Activated naive CD8-positive, alpha-beta T cell treated with anti-CD3 and anti-CD28 coated beads, Interleukin-2, amount 50 U/mL, for 24 hours (primary cell): ENCODE results near the gene ABCA6.

Experiments used
- ATAC-seq: fragments of 150-1000 bp; cut with Tn5 transposase; one replicate; pipeline ENCODE4 v1.10.0; 2021
- DNase-seq: peaks from one replicate; pipeline ENCODE4 v3.0.0; 2021
- H3K27ac Mint-ChIP-seq: one replicate; pipeline ENCODE4 v1.8.0; 2021; ENCODE audit warnings: mild to moderate bottlenecking, mixed read lengths
- H3K27me3 Mint-ChIP-seq: one replicate; pipeline ENCODE4 v1.8.0; 2021; ENCODE audit warnings: mixed read lengths
- H3K36me3 Mint-ChIP-seq: one replicate; pipeline ENCODE4 v1.8.0; 2021; ENCODE audit warnings: low read depth, mixed read lengths
- H3K4me1 Mint-ChIP-seq: one replicate; pipeline ENCODE4 v1.8.0; 2021; ENCODE audit warnings: mixed read lengths
- H3K4me3 Mint-ChIP-seq: one replicate; pipeline ENCODE4 v1.8.0; 2021; ENCODE audit warnings: mild to moderate bottlenecking, moderate library complexity, mixed read lengths
- H3K9me3 Mint-ChIP-seq: one replicate; pipeline ENCODE4 v1.8.0; 2021; ENCODE audit warnings: mixed read lengths

The ABCA6 gene

GRCh38 chr17:69056179-69056823 lies 85.4 kb downstream of the ABCA6 start:
- H3K9me3 Mint-ChIP-seq = peaks cover 12% of the 10 kb centered on the region
- H3K27ac Mint-ChIP-seq = no peak overlapping the region
- no peak overlapping the region for H3K4me3 Mint-ChIP-seq
- ATAC-seq (no peak), DNase-seq (no peak)
- H3K27me3 Mint-ChIP-seq = peaks cover 4% of the 10 kb centered on the region
- H3K36me3 Mint-ChIP-seq = no peaks in the 10 kb centered on the region
- H3K4me1 Mint-ChIP-seq = peaks cover 2% of the 10 kb centered on the region

GRCh38 chr17:69055334-69055733 lies 86.4 kb downstream of the ABCA6 start:
- H3K9me3 Mint-ChIP-seq = peaks cover 17% of the 10 kb centered on the region
- no peak for ATAC-seq
- H3K27ac Mint-ChIP-seq = no peak overlapping the region
- H3K4me3 Mint-ChIP-seq = no peak overlapping the region
- no peaks in the 10 kb centered on the region for H3K36me3 Mint-ChIP-seq
- H3K4me1 Mint-ChIP-seq = peaks cover 2% of the 10 kb centered on the region
- peaks cover 4% of the 10 kb centered on the region for H3K27me3 Mint-ChIP-seq
- no peak for DNase-seq

- Mint-ChIP-seq H3K27me3 (peaks cover 4% of the 10 kb centered on the region), H3K36me3 (no peaks in the 10 kb centered on the region), H3K27ac (no peak overlapping the region), H3K9me3 (peaks cover 17% of the 10 kb centered on the region), H3K4me1 (peaks cover 16% of the 10 kb centered on the region), H3K4me3 (no peak overlapping the region)
- ATAC-seq (no peak), DNase-seq (no peak)
Measured at GRCh38 chr17:69050999-69051775, 90.5 kb downstream of the ABCA6 start.

- Mint-ChIP-seq H3K9me3 (peaks cover 16% of the 10 kb centered on the region), H3K4me3 (no peak overlapping the region)
Measured at GRCh38 chr17:69048634-69049033, 93.1 kb downstream of the ABCA6 start.

GRCh38 chr17:69047368-69048263 lies 94.1 kb downstream of the ABCA6 start:
- ATAC-seq = no peak

More at GRCh38 chr17:69048634-69049033, 93.1 kb downstream of the ABCA6 start:
- H3K4me1 Mint-ChIP-seq = peaks cover 16% of the 10 kb centered on the region
- H3K27me3 Mint-ChIP-seq = peaks cover 4% of the 10 kb centered on the region
- H3K36me3 Mint-ChIP-seq = no peaks in the 10 kb centered on the region
- H3K27ac Mint-ChIP-seq = no peak overlapping the region
- no peak for ATAC-seq
- DNase-seq = no peak

GRCh38 chr17:69046121-69046807 lies 95.4 kb downstream of the ABCA6 start:
- ATAC-seq (no peak), DNase-seq (no peak)
- H3K9me3 Mint-ChIP-seq = peaks cover 4% of the 10 kb centered on the region
- H3K4me1 Mint-ChIP-seq = peaks cover 16% of the 10 kb centered on the region
- no peaks in the 10 kb centered on the region for H3K36me3 Mint-ChIP-seq
- no peaks in the 10 kb centered on the region for H3K27me3 Mint-ChIP-seq
- H3K4me3 Mint-ChIP-seq = no peak overlapping the region
- no peak overlapping the region for H3K27ac Mint-ChIP-seq

More at GRCh38 chr17:69047368-69048263, 94.1 kb downstream of the ABCA6 start:
- Mint-ChIP-seq H3K27me3 (peaks cover 4% of the 10 kb centered on the region), H3K27ac (no peak overlapping the region), H3K4me1 (peaks cover 16% of the 10 kb centered on the region), H3K4me3 (no peak overlapping the region), H3K9me3 (peaks cover 9% of the 10 kb centered on the region), H3K36me3 (no peaks in the 10 kb centered on the region)
- DNase-seq = no peak

GRCh38 chr17:69045646-69046045 lies 96.0 kb downstream of the ABCA6 start:
- H3K9me3 Mint-ChIP-seq = no peaks in the 10 kb centered on the region
- no peak for DNase-seq
- H3K4me3 Mint-ChIP-seq = no peak overlapping the region
- no peaks in the 10 kb centered on the region for H3K36me3 Mint-ChIP-seq
- peaks cover 16% of the 10 kb centered on the region for H3K4me1 Mint-ChIP-seq
- ATAC-seq = no peak
- no peaks in the 10 kb centered on the region for H3K27me3 Mint-ChIP-seq
- H3K27ac Mint-ChIP-seq = no peak overlapping the region

- Mint-ChIP-seq H3K4me1 (peaks cover 16% of the 10 kb centered on the region), H3K4me3 (no peak overlapping the region), H3K27ac (no peak overlapping the region), H3K36me3 (no peaks in the 10 kb centered on the region), H3K27me3 (no peaks in the 10 kb centered on the region), H3K9me3 (no peaks in the 10 kb centered on the region)
- ATAC-seq (no peak), DNase-seq (no peak)
Measured at GRCh38 chr17:69044371-69044770, 97.3 kb downstream of the ABCA6 start.

- Mint-ChIP-seq H3K9me3 (no peaks in the 10 kb centered on the region), H3K36me3 (no peaks in the 10 kb centered on the region), H3K27ac (no peak overlapping the region), H3K4me3 (no peak overlapping the region), H3K4me1 (peaks cover 7% of the 10 kb centered on the region), H3K27me3 (no peaks in the 10 kb centered on the region)
- DNase-seq (no peak), ATAC-seq (no peak)
Measured at GRCh38 chr17:69043098-69043734, 98.5 kb downstream of the ABCA6 start.

GRCh38 chr17:69042308-69042707 lies 99.4 kb downstream of the ABCA6 start:
- no peaks in the 10 kb centered on the region for H3K27me3 Mint-ChIP-seq
- no peak overlapping the region for H3K4me3 Mint-ChIP-seq
- no peak overlapping the region for H3K27ac Mint-ChIP-seq
- H3K9me3 Mint-ChIP-seq = peaks cover 6% of the 10 kb centered on the region
- no peaks in the 10 kb centered on the region for H3K4me1 Mint-ChIP-seq
- ATAC-seq (no peak), DNase-seq (no peak)
- no peaks in the 10 kb centered on the region for H3K36me3 Mint-ChIP-seq

- Mint-ChIP-seq H3K4me3 (no peak overlapping the region), H3K36me3 (no peaks in the 10 kb centered on the region), H3K27me3 (peaks cover 3% of the 10 kb centered on the region), H3K9me3 (no peaks in the 10 kb centered on the region), H3K4me1 (no peaks in the 10 kb centered on the region), H3K27ac (no peak overlapping the region)
- no peak for DNase-seq
- no peak for ATAC-seq
Measured at GRCh38 chr17:69031839-69032238, 109.9 kb downstream of the ABCA6 start.

- Mint-ChIP-seq H3K27me3 (no peaks in the 10 kb centered on the region), H3K4me3 (no peak overlapping the region), H3K4me1 (no peaks in the 10 kb centered on the region), H3K9me3 (no peaks in the 10 kb centered on the region), H3K27ac (no peak overlapping the region), H3K36me3 (no peaks in the 10 kb centered on the region)
- DNase-seq (no peak), ATAC-seq (no peak)
Measured at GRCh38 chr17:69030169-69030568, 111.5 kb downstream of the ABCA6 start.
